Testis (tissue), 3 donors: ENCODE results near the gene HTR7. TPM values are rescaled to one million over a fixed set of nuclear protein-coding genes. Genes with fewer than 3 reads are reported as not detected.

Source experiments
- DNase-seq: peaks from one replicate; pipeline ENCODE4 v3.0.0-alpha.2; 2019
- H3K27ac ChIP-seq, 2 donors: fragments of 200-600 bp; sonication (generic); one replicate each; pipeline ENCODE4 v1.5.1; 2019
- H3K27me3 ChIP-seq: fragments of 200-600 bp; sonication (generic); one replicate; pipeline ENCODE4 v1.5.1; 2019
- H3K36me3 ChIP-seq: fragments of 200-600 bp; sonication (generic); one replicate; pipeline ENCODE4 v1.5.1; 2017; ENCODE audit warnings: low read depth; ENCODE audit errors: missing control alignments
- H3K4me1 ChIP-seq: fragments of 200-600 bp; sonication (generic); one replicate; pipeline ENCODE4 v1.5.1; 2019
- H3K4me3 ChIP-seq, 2 donors: fragments of 200-600 bp; sonication (generic); one replicate each; pipeline ENCODE4 v1.5.1; 2017 to 2019
- H3K9me3 ChIP-seq: fragments of 200-600 bp; sonication (generic); one replicate; pipeline ENCODE4 v1.5.1; 2017
- CTCF ChIP-seq, 3 experiments: fragments of 450-650 bp in 2 of 3; fragments of 200-600 bp in 1 of 3; sonication (generic) in 1 of 3; IDR thresholded peaks; one replicate each; pipeline ENCODE4 v1.5.1; 2016 to 2019; ENCODE audit warnings: antibody characterized with exemption in 3 of 3, mild to moderate bottlenecking in 2 of 3, moderate library complexity in 1 of 3
- POLR2A ChIP-seq: fragments of 450-650 bp; IDR thresholded peaks from one replicate; pipeline ENCODE4 v1.6.1; 2017; ENCODE audit warnings: antibody characterized with exemption, mild to moderate bottlenecking, moderate library complexity
- WGBS, 2 donors: methylation state at CpG; one replicate each; pipeline ENCODE4 v1.1.5; 2018; 5-methylcytosine and 5-hydroxymethylcytosine counted together
- intact Hi-C: fragments of 100-400 bp; cut with DNase I; formaldehyde crosslinking; loops from one replicate; pipeline ENCODE4 v1.15.1; 2023; ENCODE audit warnings: low total_unique reads
- polyA plus RNA-seq: library from polyadenylated mRNA; stranded (reverse); fragments of 350-450 nt; fragmentation: Illumina TruSeq; extraction: RNeasy Lipid Tissue Mini Kit (QIAGEN cat#74804); gene quantifications from one replicate; pipeline ENCODE4 v1.2.3, GENCODE V29; 2014; ENCODE audit warnings: low read depth, low replicate concordance; ENCODE audit not compliant: insufficient read depth
- total RNA-seq, 2 donors: library from RNA; depleted of rRNA; stranded (reverse); fragments of >200 nt; gene quantifications; one replicate each; pipeline ENCODE4 v1.2.3, GENCODE V29; 2016

The HTR7 gene
- total and polyA plus RNA-seq, 3 donors from 2014 or later = 8.3 to 26.2 (median 9.4) TPM

- no peak for TF ChIP-seq POLR2A
- no peak for TF ChIP-seq CTCF (IDR thresholded peaks at IDR 0.05)
- WGBS, 2 donors = 87% methylated on average over 3 of the region's 3 CpGs
- H3K36me3 ChIP-seq = no peaks in the 10 kb centered on the region
- intact Hi-C loops = no loop called here
- no peaks in the 10 kb centered on the region for H3K27me3 ChIP-seq
- H3K9me3 ChIP-seq = no peaks in the 10 kb centered on the region
- no peaks in the 10 kb centered on the region for H3K4me1 ChIP-seq
- H3K4me3 ChIP-seq = no peak overlapping the region
- no peak for DNase-seq
- no peak overlapping the region for H3K27ac ChIP-seq
Measured at GRCh38 chr10:90718182-90718581, 139.7 kb downstream of the HTR7 start.

GRCh38 chr10:90712529-90712928 is 145.3 kb downstream of the HTR7 start:
- no peaks in the 10 kb centered on the region for H3K27me3 ChIP-seq
- TF ChIP-seq POLR2A (no peak), CTCF (IDR thresholded peaks at IDR 0.05) (no peak)
- H3K27ac ChIP-seq = no peak overlapping the region
- H3K36me3 ChIP-seq = no peaks in the 10 kb centered on the region
- H3K9me3 ChIP-seq = no peaks in the 10 kb centered on the region
- no peak for DNase-seq
- no peak overlapping the region for H3K4me3 ChIP-seq
- WGBS, 2 donors = 57 to 58% methylated on average over 3 of the region's 3 CpGs
- intact Hi-C loops = no loop called here
- H3K4me1 ChIP-seq = no peaks in the 10 kb centered on the region

- no peak for DNase-seq
- Histone ChIP-seq H3K4me1 (no peaks in the 10 kb centered on the region), H3K36me3 (no peaks in the 10 kb centered on the region), H3K27me3 (no peaks in the 10 kb centered on the region), H3K4me3 (no peak overlapping the region), H3K27ac (no peak overlapping the region), H3K9me3 (no peaks in the 10 kb centered on the region)
- WGBS, 2 donors = 74 to 94% methylated on average over 2 of the region's 2 CpGs
- TF ChIP-seq CTCF (IDR thresholded peaks at IDR 0.05) = no peak
- intact Hi-C loops = no loop called here
Measured at GRCh38 chr10:90709727-90710126, 148.1 kb downstream of the HTR7 start.

- no peak overlapping the region for H3K4me3 ChIP-seq
- H3K9me3 ChIP-seq = no peaks in the 10 kb centered on the region
- intact Hi-C loops = no loop called here
- H3K27ac ChIP-seq = no peak overlapping the region
- TF ChIP-seq POLR2A = no peak
- no peak for TF ChIP-seq CTCF (IDR thresholded peaks at IDR 0.05)
- H3K4me1 ChIP-seq = no peaks in the 10 kb centered on the region
- DNase-seq = no peak
- WGBS, 2 donors = 95% methylated on average over 2 of the region's 2 CpGs
- no peaks in the 10 kb centered on the region for H3K27me3 ChIP-seq
- no peaks in the 10 kb centered on the region for H3K36me3 ChIP-seq
Measured at GRCh38 chr10:90707657-90708056, 150.2 kb downstream of the HTR7 start.

- TF ChIP-seq POLR2A (no peak), CTCF (IDR thresholded peaks at IDR 0.05) (no peak)
- DNase-seq = no peak
- Histone ChIP-seq H3K9me3 (no peaks in the 10 kb centered on the region), H3K27me3 (no peaks in the 10 kb centered on the region), H3K36me3 (no peaks in the 10 kb centered on the region), H3K4me1 (no peaks in the 10 kb centered on the region), H3K4me3 (no peak overlapping the region), H3K27ac (no peak overlapping the region)
- intact Hi-C loops = no loop called here
Measured at GRCh38 chr10:90701428-90701827, 156.4 kb downstream of the HTR7 start.
